ENCODE data around the gene MLLT6. TPM values are rescaled to one million over a fixed set of nuclear protein-coding genes. Genes with fewer than 3 reads are reported as not detected.
A peak's percentile ranks its signal among the peaks of the same experiment; 100 is the strongest.

MLLT6 gene
- total and polyA plus RNA-seq, 8 donors: 51.3 to 181 (median 68.7) TPM

DNA sequence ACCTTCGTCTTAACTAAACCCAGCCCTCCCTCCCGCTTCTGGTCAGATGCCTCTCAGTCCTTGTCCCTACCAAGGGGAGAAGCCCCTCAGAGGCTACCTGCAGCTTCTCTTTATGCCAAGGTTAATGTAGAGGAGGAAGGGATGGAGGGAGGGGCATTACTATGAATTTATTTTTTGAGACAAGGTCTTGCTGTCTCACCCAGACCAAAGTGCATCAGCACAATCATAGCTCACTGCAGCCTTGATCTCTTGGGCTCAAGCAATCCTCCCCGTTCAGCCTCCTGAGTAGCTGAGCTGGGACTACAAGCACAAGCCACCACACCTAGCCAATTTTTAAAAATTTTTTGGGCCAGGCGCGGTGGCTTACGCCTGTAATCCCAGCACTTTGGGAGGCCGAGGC lies 45.7 kb upstream of the MLLT6 start:
- Histone ChIP-seq H3K27me3 (no peaks in the 10 kb centered on the region), H3K36me3 (no peaks in the 10 kb centered on the region), H3K27ac (no peak overlapping the region), H3K4me3 (no peak overlapping the region), H3K9me3 (no peaks in the 10 kb centered on the region), H3K4me1 (peaks cover 0 to 2% (median 0%) of the 10 kb centered on the region in 3 donors)
- TF ChIP-seq, protein P1, sequence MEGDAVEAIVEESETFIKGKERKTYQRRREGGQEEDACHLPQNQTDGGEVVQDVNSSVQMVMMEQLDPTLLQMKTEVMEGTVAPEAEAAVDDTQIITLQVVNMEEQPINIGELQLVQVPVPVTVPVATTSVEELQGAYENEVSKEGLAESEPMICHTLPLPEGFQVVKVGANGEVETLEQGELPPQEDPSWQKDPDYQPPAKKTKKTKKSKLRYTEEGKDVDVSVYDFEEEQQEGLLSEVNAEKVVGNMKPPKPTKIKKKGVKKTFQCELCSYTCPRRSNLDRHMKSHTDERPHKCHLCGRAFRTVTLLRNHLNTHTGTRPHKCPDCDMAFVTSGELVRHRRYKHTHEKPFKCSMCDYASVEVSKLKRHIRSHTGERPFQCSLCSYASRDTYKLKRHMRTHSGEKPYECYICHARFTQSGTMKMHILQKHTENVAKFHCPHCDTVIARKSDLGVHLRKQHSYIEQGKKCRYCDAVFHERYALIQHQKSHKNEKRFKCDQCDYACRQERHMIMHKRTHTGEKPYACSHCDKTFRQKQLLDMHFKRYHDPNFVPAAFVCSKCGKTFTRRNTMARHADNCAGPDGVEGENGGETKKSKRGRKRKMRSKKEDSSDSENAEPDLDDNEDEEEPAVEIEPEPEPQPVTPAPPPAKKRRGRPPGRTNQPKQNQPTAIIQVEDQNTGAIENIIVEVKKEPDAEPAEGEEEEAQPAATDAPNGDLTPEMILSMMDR (IDR thresholded peaks at IDR 0.05): no peak
- WGBS, 2 donors: 73 to 86% methylated on average over 7 of the region's 7 CpGs
- DNase-seq (no peak), FAIRE-seq (no peak), ATAC-seq (no peak)
- intact Hi-C loops (cut with DNase I): loop anchor here in 1 of 3 donors (10.0 kb wide), 1 partner anchor 55 kb away; the partner anchor contains the start of gene SRCIN1

DNA sequence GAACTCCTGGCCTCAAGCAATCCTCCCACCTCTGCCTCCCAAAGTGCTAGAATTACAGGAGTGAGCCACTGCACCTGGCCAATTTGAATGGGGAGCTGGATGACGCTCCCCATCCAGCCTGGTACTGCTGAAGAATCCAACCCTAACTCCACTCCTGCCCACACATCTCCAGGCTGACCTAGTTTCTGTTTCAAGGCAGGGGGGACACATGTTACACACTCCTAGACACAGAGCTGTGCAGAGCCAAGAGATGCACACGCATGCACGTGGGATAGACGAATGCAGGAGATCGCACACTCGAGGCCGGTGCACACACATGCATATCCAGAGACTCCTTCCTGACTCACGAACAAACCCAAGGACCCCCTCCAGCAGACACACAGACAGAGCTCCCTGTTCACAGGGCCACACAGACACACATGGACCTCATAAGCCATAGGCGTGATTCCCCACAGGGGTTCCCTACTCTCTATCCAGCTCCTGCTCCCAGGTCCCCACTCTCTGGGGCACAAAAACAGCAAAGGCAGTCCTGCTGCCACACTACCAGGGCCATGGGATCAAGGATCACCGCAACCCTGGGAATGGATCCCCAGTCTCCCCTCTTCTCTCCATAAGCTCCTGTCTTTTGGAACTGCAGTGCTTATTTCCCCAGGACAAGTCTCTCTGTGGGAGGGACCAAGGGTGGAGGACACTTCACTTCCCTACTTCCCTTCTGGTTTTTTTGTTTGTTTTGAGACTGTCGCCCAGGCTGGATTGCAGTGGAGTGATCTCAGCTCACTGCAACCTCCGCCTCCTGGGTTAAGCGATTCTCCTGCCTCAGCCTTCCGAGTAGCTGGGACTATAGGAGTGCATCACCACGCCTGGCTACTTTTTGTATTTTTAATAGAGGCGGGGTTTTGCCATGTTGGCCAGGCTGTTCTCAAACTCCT lies 44.7 kb upstream of the MLLT6 start:
- intact Hi-C loops (cut with DNase I): loop anchor here (5.0 to 10.0 kb wide), 3 partner anchors 96 to 168 kb away; no protein-coding TSS in a partner anchor
- WGBS, 2 donors: 77% methylated on average over 16 of the region's 16 CpGs
- Histone ChIP-seq H3K4me3 (no peak overlapping the region), H3K27me3 (no peaks in the 10 kb centered on the region), H3K27ac (no peak overlapping the region), H3K9me3 (no peaks in the 10 kb centered on the region), H3K36me3 (no peaks in the 10 kb centered on the region), H3K4me1 (peaks cover 0 to 2% (median 0%) of the 10 kb centered on the region in 3 donors)
- DNase-seq: peak in 2 of 6 donors; percentile 24 to 32
- TF ChIP-seq, protein P1 (IDR thresholded peaks at IDR 0.05): no peak
- no peak for ATAC-seq
- FAIRE-seq: no peak

DNA sequence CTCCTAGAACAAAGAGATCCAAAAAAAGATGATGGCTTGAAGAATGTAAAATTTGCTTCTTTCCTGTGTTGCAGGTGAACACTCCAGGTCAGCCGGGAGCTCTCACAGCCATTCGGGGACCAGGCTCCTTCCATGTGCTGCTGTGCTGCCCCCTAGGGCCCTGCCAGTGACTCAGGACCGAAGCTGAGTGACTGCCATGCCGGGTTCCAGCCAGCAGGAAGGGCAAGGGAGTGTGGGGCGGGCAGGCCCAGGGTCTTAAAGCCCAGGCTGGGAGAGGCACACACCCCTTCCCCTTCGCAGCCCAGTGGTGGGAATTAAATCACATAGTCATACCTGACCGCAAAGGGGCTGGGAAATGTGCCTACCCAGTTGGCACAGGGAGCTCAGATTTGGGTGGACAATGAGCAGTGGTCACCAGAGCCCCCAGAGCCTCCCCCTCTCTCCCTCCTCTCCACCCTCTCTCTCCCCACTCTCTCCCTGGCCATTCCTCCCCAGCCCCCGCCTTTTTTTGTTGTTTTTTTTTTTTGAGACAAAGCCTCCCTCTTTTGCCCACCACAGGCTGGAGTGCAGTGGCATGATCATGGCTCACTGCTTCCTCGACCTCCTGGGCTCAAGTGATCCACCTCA lies 41.8 kb upstream of the MLLT6 start:
- no peak overlapping the region for H3K4me3 ChIP-seq
- H3K27ac ChIP-seq: no peak overlapping the region
- intact Hi-C loops (cut with DNase I): loop anchor here (5.0 to 10.0 kb wide), 3 partner anchors 98 to 171 kb away; no protein-coding TSS in a partner anchor
- TF ChIP-seq, protein P1 (IDR thresholded peaks at IDR 0.05): peak; percentile 59 to 67 (median 62)
- ATAC-seq: peak; percentile 82 to 92 (median 86)
- no peaks in the 10 kb centered on the region for H3K36me3 ChIP-seq
- H3K9me3 ChIP-seq: no peaks in the 10 kb centered on the region
- peak; percentile 52 to 88 (median 73) for DNase-seq
- H3K4me1 ChIP-seq: peaks cover 0 to under 1% (median 0%) of the 10 kb centered on the region in 3 donors
- H3K27me3 ChIP-seq: no peaks in the 10 kb centered on the region
- 14 to 23% methylated on average over 9 of the region's 9 CpGs for WGBS, 2 donors
- no peak for FAIRE-seq

DNA sequence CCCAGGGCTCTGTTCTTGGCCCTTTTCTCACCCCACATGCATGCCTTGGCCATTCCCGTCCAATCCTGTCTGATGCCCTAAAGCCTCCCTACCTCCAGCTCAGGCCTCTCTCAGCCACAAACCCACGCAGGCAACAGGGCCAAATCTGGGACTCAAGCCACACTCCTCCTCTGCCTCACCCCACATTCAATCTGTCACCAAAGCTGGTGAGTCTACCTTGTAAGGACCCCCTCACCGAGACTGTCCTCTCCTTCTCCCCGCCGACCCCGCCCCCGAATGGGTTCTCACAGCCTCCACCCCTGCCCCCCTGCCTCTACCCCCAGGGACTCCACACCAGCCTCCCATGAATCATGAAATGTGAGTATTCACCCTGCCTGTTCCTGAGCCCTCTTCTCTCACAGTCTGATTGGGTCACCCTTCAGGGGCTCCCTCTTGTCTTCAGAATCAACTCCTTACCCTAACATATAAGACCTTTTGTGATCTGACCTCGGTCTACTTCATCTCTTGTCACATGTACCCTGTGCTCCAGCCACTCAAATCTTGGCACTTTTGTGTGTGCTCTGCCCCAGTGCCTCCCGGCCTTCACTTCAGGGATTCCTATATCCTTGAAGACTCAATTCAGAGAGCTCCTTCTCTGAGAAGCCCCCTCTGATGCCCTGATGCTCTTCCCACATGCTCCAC lies 41.0 kb upstream of the MLLT6 start:
- no peak for ATAC-seq
- FAIRE-seq: no peak

More for the DNA sequence above, 41.0 kb upstream of the MLLT6 start:
- 80 to 89% methylated on average over 9 of the region's 9 CpGs for WGBS, 2 donors
- no peak overlapping the region for H3K27ac ChIP-seq
- intact Hi-C loops (cut with DNase I): loop anchor here (5.0 to 10.0 kb wide), 3 partner anchors 99 to 172 kb away; no protein-coding TSS in a partner anchor
- peak in 1 of 6 donors; percentile 16 for DNase-seq
- TF ChIP-seq, protein P1 (IDR thresholded peaks at IDR 0.05): no peak
- H3K9me3 ChIP-seq: no peaks in the 10 kb centered on the region
- no peaks in the 10 kb centered on the region for H3K27me3 ChIP-seq
- no peaks in the 10 kb centered on the region for H3K36me3 ChIP-seq
- H3K4me3 ChIP-seq: no peak overlapping the region
- no peaks in the 10 kb centered on the region for H3K4me1 ChIP-seq

Measured in pancreas (tissue), 10 donors.